NCI-H146 treated with DMSO at 0.1 percent for 48 hours (cell line): ENCODE measurements around the gene MTOR.
"Not testable (repeated sequence)": the region's sequence is repeated elsewhere in the genome, so short reads cannot be mapped to it uniquely, and the experiment has no call there.

ENCODE experiments used
- DNase-seq: peaks from one replicate; lab custom pipeline; 2025; ENCODE audit not compliant: unreplicated experiment; lab: John Stamatoyannopoulos, UW

The MTOR gene

DNA sequence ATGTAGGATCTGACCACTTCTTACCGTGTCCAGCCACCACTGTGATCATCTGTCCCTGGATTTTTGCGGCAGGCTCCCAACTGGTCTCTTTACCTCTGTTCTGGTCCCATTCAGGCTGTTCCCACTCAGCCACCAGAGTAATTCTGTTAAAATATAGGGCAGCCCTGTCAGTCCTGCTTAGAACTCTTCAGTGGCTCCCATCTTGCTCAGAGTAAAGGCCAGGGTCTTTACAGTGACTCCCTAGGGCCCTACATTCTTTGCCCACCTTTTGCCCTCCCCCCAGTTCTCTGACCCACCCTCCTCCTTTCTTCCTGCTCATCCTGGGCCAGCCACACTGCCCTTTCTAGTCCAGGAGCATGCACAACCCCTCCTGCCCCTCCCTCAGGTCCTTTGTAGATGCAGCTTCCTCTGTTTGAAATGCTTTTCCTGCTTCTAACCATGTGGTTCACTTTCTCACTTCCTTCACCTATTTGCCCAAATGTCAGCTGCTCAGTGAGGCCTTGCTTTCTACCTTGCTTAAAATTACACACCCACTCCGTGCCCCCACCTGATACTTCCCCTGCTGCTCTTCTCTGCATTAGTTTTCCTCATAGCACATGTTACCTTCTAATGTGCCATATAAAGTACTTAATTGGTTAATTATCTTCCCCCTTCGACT, 18.5 kb upstream of the MTOR start:
- no peak for DNase-seq

DNA sequence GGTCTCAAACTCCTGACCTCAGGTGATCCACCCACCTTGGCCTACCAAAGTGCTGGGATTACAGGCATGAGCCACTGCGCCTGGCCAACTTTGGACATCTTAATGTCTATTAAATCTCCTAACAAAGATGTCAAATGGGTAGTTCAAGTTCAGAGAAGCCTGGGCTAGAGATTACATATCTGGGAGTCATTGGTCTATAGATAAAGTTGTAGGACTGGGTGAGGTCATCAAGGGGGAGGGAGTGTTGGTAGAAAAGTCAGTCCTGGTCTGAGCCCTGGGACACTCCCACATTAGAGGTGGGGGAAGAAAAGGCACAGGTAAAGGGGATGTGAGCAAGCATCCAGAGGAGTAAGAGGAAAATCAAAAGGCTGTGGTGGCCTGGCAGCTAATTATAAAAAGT, 17.3 kb upstream of the MTOR start:
- no peak for DNase-seq

DNA sequence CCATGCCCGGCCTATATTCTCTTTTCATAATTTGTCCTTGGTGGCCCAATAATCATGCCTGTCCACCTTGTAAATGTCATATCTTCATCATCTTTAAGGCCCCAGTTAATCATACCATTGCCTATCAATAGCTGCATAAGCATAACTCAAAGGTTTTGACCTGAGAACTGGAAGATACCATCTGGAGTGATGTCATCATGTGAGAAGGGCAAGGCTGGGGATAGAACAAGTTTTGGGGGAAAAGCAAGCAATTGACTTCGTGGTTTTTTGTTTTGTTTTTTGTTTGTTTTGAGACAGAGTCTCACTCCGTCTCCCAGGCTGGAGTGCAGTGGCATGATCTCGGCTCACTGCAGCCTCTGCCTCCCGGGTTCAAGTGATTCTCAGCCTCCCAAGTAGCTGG, 16.8 kb upstream of the MTOR start:
- no peak for DNase-seq

DNA sequence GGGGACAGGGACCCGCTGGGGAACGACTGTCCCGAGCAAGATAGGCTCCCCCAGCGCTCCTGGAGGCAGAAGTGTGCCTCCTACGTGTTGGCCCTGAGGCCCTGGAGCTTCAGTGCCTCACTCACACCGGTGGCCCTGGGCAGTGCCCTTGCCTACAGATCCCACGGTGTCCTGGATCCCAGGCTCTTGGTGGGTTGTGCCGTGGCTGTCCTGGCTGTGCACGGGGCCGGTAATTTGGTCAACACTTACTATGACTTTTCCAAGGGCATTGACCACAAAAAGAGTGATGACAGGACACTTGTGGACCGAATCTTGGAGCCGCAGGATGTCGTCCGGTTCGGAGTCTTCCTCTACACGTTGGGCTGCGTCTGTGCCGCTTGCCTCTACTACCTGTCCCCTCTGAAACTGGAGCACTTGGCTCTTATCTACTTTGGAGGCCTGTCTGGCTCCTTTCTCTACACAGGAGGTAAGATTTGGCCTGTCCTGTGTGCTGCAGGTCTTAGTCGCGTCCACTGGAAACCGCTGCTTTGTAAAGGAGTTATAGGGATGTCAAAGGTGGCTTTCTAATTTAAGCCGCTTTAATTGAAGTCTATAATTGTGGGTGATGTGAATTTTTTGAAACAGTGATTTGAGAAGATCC, 11.4 kb upstream of the MTOR start:
- no peak for DNase-seq

DNA sequence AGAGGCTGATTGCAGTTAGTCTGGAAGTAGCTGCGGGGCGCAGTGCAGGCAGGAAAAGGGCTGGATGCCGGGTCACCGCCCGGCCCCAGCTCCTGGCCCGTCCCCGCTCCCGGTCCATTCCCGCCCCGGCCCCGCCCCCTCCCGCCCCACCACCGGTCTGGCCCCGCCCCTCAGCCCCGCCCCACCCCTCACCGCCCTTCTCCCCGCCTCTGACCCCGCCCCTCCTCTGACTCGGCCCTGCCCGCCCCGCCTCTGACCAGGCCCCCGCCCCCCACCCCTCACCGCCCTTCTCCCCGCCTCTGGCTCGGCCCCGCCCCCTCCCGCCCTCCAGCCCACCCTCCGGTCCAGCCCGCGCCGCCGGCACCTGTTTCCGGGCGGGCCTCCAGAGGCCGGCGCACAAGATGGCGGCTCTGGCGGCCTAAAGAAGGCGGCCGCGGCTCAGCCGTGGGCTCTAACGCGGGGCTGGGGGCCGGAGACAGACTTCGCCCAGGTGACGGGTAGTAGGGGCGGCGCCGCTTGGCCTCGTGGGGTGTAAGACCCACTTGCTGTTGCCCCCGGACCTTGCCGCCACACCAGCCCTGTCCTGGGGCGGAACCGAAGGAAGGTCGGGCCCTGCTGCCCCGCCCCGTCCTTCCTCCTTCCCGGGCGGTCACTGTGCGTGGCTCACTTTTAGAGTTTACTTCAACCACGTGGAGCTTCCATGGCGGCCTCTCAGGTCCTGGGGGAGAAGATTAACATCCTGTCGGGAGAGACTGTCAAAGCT, 10.7 kb upstream of the MTOR start, which contains the start of gene UBIAD1:
Gene UBIAD1 (plus strand): TSS at position 367 of the 763 bp plus-strand sequence. CDS start 334 bp downstream, at position 701.
- DNase-seq: peak; percentile 50

GRCh38 chr1:11272544-11272831, 10.1 kb upstream of the MTOR start:
- no peak for DNase-seq

- not testable (repeated sequence) for DNase-seq
These were observed 5.3 kb upstream of the MTOR start for GRCh38 chr1:11267350-11268337.

DNA sequence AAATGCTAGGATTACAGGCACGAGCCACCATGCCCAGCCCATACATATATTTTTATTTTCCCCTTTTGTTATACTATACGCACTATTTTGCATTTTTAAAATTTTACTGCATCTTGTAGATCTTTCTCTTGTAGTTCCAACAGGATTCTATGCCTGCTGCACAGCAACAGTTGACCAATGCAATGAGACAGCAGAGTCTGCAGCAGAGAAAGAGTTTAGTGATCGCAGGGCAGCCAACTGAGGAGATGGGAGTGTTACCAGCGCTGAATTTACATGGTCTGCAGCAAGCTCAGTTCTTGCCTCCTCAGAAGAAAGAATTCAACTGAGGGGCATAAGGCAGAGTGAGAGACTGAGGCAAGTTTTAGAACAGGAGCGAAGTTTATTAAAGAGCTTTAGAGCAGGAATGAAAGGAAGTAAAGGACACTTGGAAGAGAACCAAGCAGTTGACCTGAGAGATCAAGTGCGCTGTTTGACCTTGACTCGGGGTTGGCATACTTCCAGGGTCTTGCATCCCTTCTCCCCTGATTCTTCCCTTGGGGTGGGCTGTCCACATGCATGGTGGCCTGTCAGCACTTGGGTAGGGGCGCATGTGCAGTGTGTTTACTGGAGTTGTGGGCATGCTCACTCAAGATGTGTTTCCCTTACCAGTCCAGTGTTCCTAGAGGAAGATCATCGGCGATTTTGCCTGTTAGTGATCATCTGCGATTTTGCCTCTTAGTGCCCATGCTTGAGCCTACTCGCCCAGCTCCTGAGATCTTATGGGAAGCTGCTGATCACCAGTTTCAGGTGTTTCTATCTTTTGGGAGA, 4.1 kb upstream of the MTOR start:
- DNase-seq: no peak

DNA sequence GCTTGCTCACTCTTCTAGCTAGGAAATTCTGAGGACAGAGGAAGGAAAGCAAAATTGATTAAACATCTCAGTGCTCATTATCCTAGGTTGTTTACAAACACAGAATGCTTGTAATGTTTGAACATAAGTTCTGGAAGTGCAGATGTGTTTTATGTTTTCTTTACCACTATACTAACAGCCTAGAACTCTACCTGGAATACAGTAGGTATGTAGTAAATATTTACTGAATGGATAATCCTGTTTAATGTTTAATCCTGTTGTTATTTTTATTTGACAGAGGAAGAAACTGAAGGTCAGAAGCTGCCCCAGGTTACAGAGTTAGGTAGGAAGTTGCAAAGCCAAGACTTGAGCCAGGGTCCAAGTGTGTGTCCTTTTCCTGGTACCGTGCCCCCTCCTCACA, 6.1 kb downstream of the MTOR start:
- no peak for DNase-seq

- DNase-seq: no peak
These were observed 9.1 kb downstream of the MTOR start for GRCh38 chr1:11253226-11253625.

DNA sequence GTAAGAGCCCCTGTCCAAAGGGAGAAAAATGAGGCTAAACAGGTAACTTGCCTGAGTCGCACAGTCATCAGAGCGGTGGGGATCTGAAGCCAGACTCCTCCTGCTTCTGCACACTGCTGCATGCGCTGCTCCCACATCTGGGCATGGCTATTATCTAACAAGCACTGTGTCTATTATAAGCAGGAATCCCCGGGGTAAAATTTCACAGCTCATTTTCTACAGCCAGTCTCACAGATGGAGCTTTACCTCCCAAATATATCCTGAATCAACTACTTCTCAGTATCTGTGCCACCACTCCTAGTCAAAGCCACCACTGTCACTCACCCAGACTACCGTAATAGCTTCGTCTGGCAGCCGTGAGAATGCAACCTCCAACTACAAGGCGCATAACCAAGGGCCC, 9.8 kb downstream of the MTOR start:
- DNase-seq: no peak

GRCh38 chr1:11248169-11248568, 14.2 kb downstream of the MTOR start:
- no peak for DNase-seq

DNA sequence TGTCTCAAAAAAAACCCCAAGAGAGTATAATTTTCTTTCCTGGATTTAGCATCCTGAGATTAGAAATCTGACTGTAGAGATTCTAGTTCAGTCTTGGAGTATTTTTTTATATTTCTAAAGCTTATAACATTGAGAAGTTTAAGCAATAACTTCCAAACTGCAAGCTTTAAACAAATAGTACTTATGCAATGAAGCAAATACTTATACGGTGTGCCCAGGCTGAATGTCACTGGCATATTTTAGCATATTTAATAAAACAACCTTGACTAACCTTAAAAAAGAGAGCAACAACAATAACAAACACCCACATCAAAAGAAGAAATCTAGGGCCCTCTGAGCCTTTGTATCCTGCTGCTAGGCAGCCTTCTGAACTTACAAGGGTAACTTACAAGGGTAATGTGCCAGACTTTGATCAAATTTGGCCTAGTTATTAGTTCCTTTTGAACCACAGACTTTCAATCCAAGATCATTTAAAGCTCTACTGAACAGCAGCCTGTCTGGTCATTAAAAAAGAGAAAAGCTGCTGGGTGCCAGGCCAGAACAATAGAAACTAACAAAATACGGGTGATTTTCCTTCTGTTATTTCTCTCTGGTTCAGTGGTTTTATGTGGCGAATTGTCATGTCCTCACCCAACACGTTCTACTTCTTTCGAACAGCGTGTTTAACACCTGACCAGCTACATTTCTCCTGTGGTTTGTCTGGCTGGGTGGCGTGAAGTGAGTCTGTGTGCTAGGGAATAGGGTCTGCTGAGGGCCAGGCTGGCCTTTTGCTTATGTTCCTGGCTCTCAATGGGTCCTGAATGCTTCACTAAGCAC, 16.2 kb downstream of the MTOR start:
- no peak for DNase-seq

- DNase-seq: no peak
These were observed 17.1 kb downstream of the MTOR start for GRCh38 chr1:11245248-11245647.

DNA sequence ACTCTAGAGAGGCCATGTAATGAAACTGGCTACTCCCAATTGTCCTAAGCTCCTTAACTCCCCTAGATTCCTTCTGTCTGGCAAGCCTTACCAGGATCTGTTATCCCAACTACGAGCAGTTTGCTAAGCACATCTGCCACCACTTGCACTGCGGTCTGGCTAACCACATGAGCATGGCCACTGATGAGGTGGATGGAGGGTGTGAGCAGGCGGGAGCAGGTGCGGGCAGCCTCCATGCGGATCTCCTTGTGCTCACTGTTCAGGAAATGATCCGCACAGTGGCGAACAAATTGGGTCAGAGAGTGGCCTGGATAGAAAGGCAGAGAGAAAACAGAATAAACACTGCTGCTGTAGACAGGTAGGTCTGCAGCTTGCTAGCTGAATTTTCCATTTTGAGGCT, 24.0 kb downstream of the MTOR start:
- no peak for DNase-seq

- DNase-seq: no peak
These were observed 25.0 kb downstream of the MTOR start for GRCh38 chr1:11237356-11237755.

DNA sequence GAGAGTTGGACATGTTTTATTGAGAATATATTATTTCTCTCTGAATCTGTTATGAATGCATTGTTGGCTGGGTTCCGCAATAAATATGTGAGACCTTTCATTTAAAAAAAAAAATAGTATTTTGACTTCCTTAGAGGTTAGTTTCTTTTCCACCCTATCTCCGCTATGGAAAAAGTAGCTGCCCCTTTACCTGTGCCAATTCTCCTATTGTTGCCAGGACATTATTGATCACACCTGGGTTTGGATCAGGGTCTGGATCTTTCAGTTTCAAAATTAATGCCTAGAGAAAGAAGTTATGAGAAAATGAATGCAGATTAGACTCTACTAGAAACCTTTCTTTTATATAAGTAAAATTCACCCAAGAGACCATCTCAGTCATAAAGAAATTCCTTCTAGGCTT, 29.1 kb downstream of the MTOR start:
- DNase-seq: no peak

GRCh38 chr1:11229203-11229602, 33.1 kb downstream of the MTOR start:
- no peak for DNase-seq
